ENCODE data around the gene IPO13. TPM values are rescaled to one million over a fixed set of nuclear protein-coding genes. Genes with fewer than 3 reads are reported as not detected.

Gene IPO13
- total RNA-seq, 1 experiment from 2014 or later: 25.0 TPM

GRCh38 chr1:43919906-43920305 lies 26.8 kb upstream of the IPO13 start:
- Histone ChIP-seq H3K4me2 (no peak overlapping the region), H2AFZ (no peak overlapping the region), H3K27me3 (ENCODE audit: insufficient read depth, low read depth) (no peaks in the 10 kb centered on the region), H3F3A (ENCODE audit: insufficient read depth, low read depth) (peaks cover 5% of the 10 kb centered on the region; the same call in 1 of the 2 replicates), H3K27ac (no peak overlapping the region), H3K79me2 (ENCODE audit: low read depth) (no peaks in the 10 kb centered on the region), H3K9me2 (ENCODE audit: insufficient read depth) (no peaks in the 10 kb centered on the region), H3K4me1 (replicated peaks; ENCODE audit: insufficient read depth) (peaks cover 15% of the 10 kb centered on the region), H3K9me3 (ENCODE audit: insufficient read depth, low read depth) (no peaks in the 10 kb centered on the region), H3K4me3 (no peak overlapping the region), H3K36me3 (ENCODE audit: low read depth) (no peaks in the 10 kb centered on the region), H4K20me1 (ENCODE audit: insufficient read depth) (no peaks in the 10 kb centered on the region)
- TF ChIP-seq EZH2 (IDR thresholded peaks at IDR 0.05; ENCODE audit: low read depth): no peak
- TF ChIP-seq, protein P1, sequence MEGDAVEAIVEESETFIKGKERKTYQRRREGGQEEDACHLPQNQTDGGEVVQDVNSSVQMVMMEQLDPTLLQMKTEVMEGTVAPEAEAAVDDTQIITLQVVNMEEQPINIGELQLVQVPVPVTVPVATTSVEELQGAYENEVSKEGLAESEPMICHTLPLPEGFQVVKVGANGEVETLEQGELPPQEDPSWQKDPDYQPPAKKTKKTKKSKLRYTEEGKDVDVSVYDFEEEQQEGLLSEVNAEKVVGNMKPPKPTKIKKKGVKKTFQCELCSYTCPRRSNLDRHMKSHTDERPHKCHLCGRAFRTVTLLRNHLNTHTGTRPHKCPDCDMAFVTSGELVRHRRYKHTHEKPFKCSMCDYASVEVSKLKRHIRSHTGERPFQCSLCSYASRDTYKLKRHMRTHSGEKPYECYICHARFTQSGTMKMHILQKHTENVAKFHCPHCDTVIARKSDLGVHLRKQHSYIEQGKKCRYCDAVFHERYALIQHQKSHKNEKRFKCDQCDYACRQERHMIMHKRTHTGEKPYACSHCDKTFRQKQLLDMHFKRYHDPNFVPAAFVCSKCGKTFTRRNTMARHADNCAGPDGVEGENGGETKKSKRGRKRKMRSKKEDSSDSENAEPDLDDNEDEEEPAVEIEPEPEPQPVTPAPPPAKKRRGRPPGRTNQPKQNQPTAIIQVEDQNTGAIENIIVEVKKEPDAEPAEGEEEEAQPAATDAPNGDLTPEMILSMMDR (conservative IDR thresholded peaks at IDR 0.05): no peak
- CTCF ChIA-PET: no interaction called here
- intact Hi-C loops (cut with micrococcal nuclease; ENCODE audit: unreplicated experiment): no loop called here
- POLR2A ChIA-PET (ENCODE audit: unreplicated experiment): no interaction called here
- DNase-seq: no peak
- no TSS peak for BruUV-seq (replicated peaks)

DNA sequence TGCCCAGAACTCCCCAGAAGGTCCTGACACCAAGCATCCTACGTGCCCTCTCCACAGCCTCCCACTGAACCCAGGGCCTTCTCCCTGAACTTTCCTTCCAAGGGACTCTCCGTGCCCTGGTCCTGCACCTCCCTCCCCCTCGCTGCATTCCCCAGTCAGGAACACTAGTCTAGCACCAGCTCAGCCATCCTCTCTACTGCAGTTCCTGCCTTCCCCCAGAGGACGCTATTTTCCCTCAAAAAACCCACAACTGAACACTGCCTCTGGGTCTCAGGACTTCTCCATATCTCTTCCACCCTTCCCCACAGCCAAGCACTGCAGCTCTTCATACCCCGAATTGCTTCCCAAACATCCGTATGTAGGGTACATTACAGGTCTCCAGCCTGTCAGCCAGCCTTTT lies 25.7 kb upstream of the IPO13 start:
- Histone ChIP-seq H3K27ac (no peak overlapping the region), H3F3A (ENCODE audit: insufficient read depth, low read depth) (peaks cover 5% of the 10 kb centered on the region; the same call in 1 of the 2 replicates), H2AFZ (no peak overlapping the region), H3K27me3 (ENCODE audit: insufficient read depth, low read depth) (no peaks in the 10 kb centered on the region), H3K4me2 (no peak overlapping the region), H3K36me3 (ENCODE audit: low read depth) (no peaks in the 10 kb centered on the region), H3K4me1 (replicated peaks; ENCODE audit: insufficient read depth) (peaks cover 10% of the 10 kb centered on the region; the same call in 1 of the 2 replicates), H3K9me2 (ENCODE audit: insufficient read depth) (no peaks in the 10 kb centered on the region), H4K20me1 (ENCODE audit: insufficient read depth) (no peaks in the 10 kb centered on the region), H3K4me3 (no peak overlapping the region), H3K9me3 (ENCODE audit: insufficient read depth, low read depth) (no peaks in the 10 kb centered on the region), H3K79me2 (ENCODE audit: low read depth) (no peaks in the 10 kb centered on the region)
- CTCF ChIA-PET: interaction anchor here (0.5 kb wide), 1 partner anchor 155 kb away, joined by 3 read pairs; no protein-coding TSS in a partner anchor
- no TSS peak for BruUV-seq (replicated peaks)
- TF ChIP-seq, protein P1 (conservative IDR thresholded peaks at IDR 0.05): no peak
- no peak for TF ChIP-seq EZH2 (IDR thresholded peaks at IDR 0.05; ENCODE audit: low read depth)
- no peak for DNase-seq
- intact Hi-C loops (cut with micrococcal nuclease; ENCODE audit: unreplicated experiment): no loop called here
- POLR2A ChIA-PET (ENCODE audit: unreplicated experiment): no interaction called here

DNA sequence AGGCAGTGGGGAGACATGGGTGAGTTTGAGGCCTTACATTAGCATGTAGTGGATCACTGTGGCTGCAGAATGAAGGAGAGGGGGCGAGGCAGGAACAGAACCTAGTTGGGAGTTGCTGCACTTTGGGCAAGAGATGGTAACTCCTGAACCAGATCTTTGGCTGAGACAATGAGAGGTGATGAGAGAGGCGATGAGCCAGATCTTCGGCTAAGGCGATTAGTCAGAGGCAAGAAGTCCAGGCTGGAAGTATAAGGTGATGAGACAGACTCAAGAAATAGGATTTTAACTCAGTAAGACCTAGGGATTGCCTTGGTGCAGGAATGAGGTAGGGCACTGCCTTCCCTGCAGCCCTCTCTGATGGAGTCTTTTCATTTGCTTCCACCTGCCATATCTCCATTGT lies 22.2 kb upstream of the IPO13 start:
- H3K9me2 ChIP-seq (ENCODE audit: insufficient read depth): no peaks in the 10 kb centered on the region
- no peaks in the 10 kb centered on the region for H3K36me3 ChIP-seq (ENCODE audit: low read depth)
- H3F3A ChIP-seq (ENCODE audit: insufficient read depth, low read depth): peaks cover 14% of the 10 kb centered on the region; the same call in 1 of the 2 replicates
- H2AFZ ChIP-seq: no peak overlapping the region
- DNase-seq: no peak
- H4K20me1 ChIP-seq (ENCODE audit: insufficient read depth): no peaks in the 10 kb centered on the region
- no peak overlapping the region for H3K4me2 ChIP-seq
- H3K27me3 ChIP-seq (ENCODE audit: insufficient read depth, low read depth): no peaks in the 10 kb centered on the region
- CTCF ChIA-PET: no interaction called here
- H3K9me3 ChIP-seq (ENCODE audit: insufficient read depth, low read depth): peaks cover 2% of the 10 kb centered on the region; the same call in 1 of the 2 replicates
- BruUV-seq (replicated peaks): no TSS peak
- intact Hi-C loops (cut with micrococcal nuclease; ENCODE audit: unreplicated experiment): no loop called here
- H3K79me2 ChIP-seq (ENCODE audit: low read depth): no peaks in the 10 kb centered on the region
- POLR2A ChIA-PET (ENCODE audit: unreplicated experiment): no interaction called here
- peaks cover 16% of the 10 kb centered on the region; the same call in 1 of the 2 replicates for H3K4me1 ChIP-seq (replicated peaks; ENCODE audit: insufficient read depth)
- no peak overlapping the region for H3K27ac ChIP-seq
- H3K4me3 ChIP-seq: no peak overlapping the region
- TF ChIP-seq, protein P1 (conservative IDR thresholded peaks at IDR 0.05): no peak
- TF ChIP-seq EZH2 (IDR thresholded peaks at IDR 0.05; ENCODE audit: low read depth): no peak
